RWPE2 (cell line): ENCODE measurements around the gene AP3S1.
"Not testable (repeated sequence)": the region's sequence is repeated elsewhere in the genome, so short reads cannot be mapped to it uniquely, and the experiment has no call there.

Source experiments
- ATAC-seq: fragments of 200-7000 bp; cut with Tn5 transposase; 3 replicates; pipeline ENCODE4 v1.9.1; 2021; ENCODE audit warnings: low read depth
- DNase-seq: peaks from one replicate; pipeline ENCODE4 v3.0.0-alpha.2; 2020; ENCODE audit warnings: low spot score
- H3K27ac ChIP-seq: fragments of 450-650 bp; 2 replicates; pipeline ENCODE4 v1.5.1; 2017; ENCODE audit warnings: mild to moderate bottlenecking; ENCODE audit not compliant: poor library complexity, severe bottlenecking
- H3K27me3 ChIP-seq: fragments of 250-450 bp; sonication (Bioruptor Pico); 2 replicates; pipeline ENCODE4 v1.5.1; 2021; ENCODE audit warnings: mild to moderate bottlenecking, moderate library complexity; ENCODE audit not compliant: insufficient read depth, poor library complexity, severe bottlenecking
- H3K36me3 ChIP-seq: fragments of 250-450 bp; sonication (Bioruptor Pico); 2 replicates; pipeline ENCODE4 v1.5.1; 2020; ENCODE audit warnings: low read depth, mild to moderate bottlenecking, moderate library complexity
- H3K4me1 ChIP-seq: fragments of 250-450 bp; sonication (Bioruptor Pico); 2 replicates; pipeline ENCODE4 v1.5.1; 2021; ENCODE audit warnings: mild to moderate bottlenecking, moderate library complexity; ENCODE audit not compliant: insufficient read depth, poor library complexity, severe bottlenecking
- H3K4me3 ChIP-seq: fragments of 250-450 bp; sonication (Bioruptor Pico); 2 replicates; pipeline ENCODE4 v1.5.1; 2021; ENCODE audit warnings: mild to moderate bottlenecking, moderate library complexity; ENCODE audit not compliant: severe bottlenecking
- H3K9me3 ChIP-seq: fragments of 250-450 bp; sonication (Bioruptor Pico); 2 replicates; pipeline ENCODE4 v1.5.1; 2021; ENCODE audit warnings: mild to moderate bottlenecking, moderate library complexity; ENCODE audit not compliant: severe bottlenecking
- CTCF ChIP-seq: fragments of 450-650 bp; IDR thresholded peaks from one replicate; pipeline ENCODE4 v1.5.1; 2017; ENCODE audit warnings: mild to moderate bottlenecking, moderate library complexity; ENCODE audit not compliant: poor library complexity, severe bottlenecking

Gene AP3S1

GRCh38 chr5:115907177-115907576 is 65.4 kb downstream of the AP3S1 start:
- H3K36me3 ChIP-seq, result peaks cover 14% of the 10 kb centered on the region
- no peaks in the 10 kb centered on the region for H3K27me3 ChIP-seq
- no peak overlapping the region for H3K27ac ChIP-seq
- no peaks in the 10 kb centered on the region for H3K4me1 ChIP-seq
- H3K4me3 ChIP-seq, result no peak overlapping the region
- ATAC-seq, result no peak
- peaks cover 2% of the 10 kb centered on the region for H3K9me3 ChIP-seq
- DNase-seq, result no peak
- TF ChIP-seq CTCF, result no peak

GRCh38 chr5:115913623-115914400 is 72.1 kb downstream of the AP3S1 start:
- H3K36me3 ChIP-seq, result peaks cover 14% of the 10 kb centered on the region
- H3K27me3 ChIP-seq, ATAC-seq, H3K9me3 ChIP-seq, DNase-seq, H3K27ac ChIP-seq, H3K4me3 ChIP-seq, H3K4me1 ChIP-seq: not testable (repeated sequence)

GRCh38 chr5:115920171-115920725 is 78.5 kb downstream of the AP3S1 start:
- DNase-seq (no peak), ATAC-seq (no peak)
- Histone ChIP-seq H3K4me3 (no peak overlapping the region), H3K36me3 (no peaks in the 10 kb centered on the region), H3K4me1 (no peaks in the 10 kb centered on the region), H3K27ac (no peak overlapping the region), H3K27me3 (no peaks in the 10 kb centered on the region), H3K9me3 (no peaks in the 10 kb centered on the region)
- no peak for TF ChIP-seq CTCF

GRCh38 chr5:115928578-115929407 is 87.1 kb downstream of the AP3S1 start:
- H3K9me3 ChIP-seq, DNase-seq, H3K36me3 ChIP-seq, H3K4me1 ChIP-seq, H3K27me3 ChIP-seq, H3K4me3 ChIP-seq: not testable (repeated sequence)
- peak overlapping the region; percentile 53 for H3K27ac ChIP-seq
- ATAC-seq, result peak; percentile 53; the same call in 2 of the 3 replicates

- not testable (repeated sequence) for H3K27me3 ChIP-seq, H3K9me3 ChIP-seq, DNase-seq, ATAC-seq, H3K4me1 ChIP-seq, H3K36me3 ChIP-seq, H3K4me3 ChIP-seq
- peak overlapping the region; percentile 53 for H3K27ac ChIP-seq
Measured at GRCh38 chr5:115930171-115930570, 88.4 kb downstream of the AP3S1 start.

GRCh38 chr5:115930630-115931337 is 89.0 kb downstream of the AP3S1 start:
- H3K4me1 ChIP-seq, result no peaks in the 10 kb centered on the region
- no peak for TF ChIP-seq CTCF
- H3K36me3 ChIP-seq, result no peaks in the 10 kb centered on the region
- DNase-seq, result no peak
- no peaks in the 10 kb centered on the region for H3K9me3 ChIP-seq
- peak overlapping the region; percentile 53 for H3K27ac ChIP-seq
- H3K27me3 ChIP-seq, result no peaks in the 10 kb centered on the region
- H3K4me3 ChIP-seq, result no peak overlapping the region
- ATAC-seq, result no peak
